GM18517 (cell line): ENCODE measurements around the gene COL21A1.

Experiments
- ATAC-seq: cut with Tn5 transposase; IDR thresholded peaks from one replicate; pipeline ENCODE4 v1.9.1; 2021; ENCODE audit warnings: mild to moderate bottlenecking, moderate library complexity; ENCODE audit not compliant: unreplicated experiment

The COL21A1 gene

DNA sequence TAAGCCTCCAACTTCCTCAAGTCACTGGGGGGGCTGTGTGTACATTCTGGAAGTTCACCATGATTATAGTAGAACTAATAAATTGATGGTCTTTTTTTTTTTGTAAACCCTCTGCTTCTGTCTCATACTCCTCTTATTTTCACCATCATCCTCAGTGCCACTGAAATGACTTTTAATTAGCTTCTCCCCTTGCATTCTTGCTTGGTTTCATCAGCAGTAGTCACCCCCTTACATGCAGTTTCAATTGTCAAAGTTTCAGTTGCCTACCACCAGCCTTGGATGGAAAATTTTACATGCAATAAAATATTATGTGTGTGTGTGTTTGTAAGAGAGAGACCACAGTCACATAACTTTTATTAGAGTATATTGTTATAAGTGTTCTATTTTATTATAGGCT, 196.2 kb downstream of the COL21A1 start:
- ATAC-seq: no peak

DNA sequence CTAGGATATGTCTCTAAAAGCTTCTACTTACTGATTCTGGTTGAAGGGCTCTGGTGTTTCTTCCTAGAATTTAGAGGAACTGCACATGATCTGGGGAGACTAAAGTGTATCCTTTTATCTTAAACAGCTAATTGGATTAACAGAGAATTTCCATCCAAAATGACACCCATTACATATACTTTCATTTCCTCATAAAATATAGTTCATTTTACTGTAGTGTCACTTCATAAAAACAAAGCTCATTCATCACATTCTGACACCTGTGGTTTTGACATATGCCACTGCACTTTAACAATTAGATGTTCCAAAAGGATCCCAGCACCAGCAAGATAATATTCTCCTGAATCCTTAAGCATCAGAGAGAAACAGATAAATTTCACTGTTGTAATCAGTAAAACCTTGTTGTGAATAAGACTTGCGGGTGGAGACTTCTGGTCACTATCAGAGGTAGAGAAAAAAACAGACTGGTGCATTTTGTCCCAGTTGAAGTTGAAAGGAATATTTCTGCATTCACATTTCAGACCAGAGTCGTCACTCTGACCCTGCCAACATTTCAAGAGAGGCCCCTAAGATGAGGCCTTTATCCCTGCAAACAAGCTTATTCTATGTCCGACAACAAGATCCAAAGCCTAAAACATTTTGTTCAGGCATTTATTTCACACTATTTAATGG, 196.7 kb downstream of the COL21A1 start:
- no peak for ATAC-seq

DNA sequence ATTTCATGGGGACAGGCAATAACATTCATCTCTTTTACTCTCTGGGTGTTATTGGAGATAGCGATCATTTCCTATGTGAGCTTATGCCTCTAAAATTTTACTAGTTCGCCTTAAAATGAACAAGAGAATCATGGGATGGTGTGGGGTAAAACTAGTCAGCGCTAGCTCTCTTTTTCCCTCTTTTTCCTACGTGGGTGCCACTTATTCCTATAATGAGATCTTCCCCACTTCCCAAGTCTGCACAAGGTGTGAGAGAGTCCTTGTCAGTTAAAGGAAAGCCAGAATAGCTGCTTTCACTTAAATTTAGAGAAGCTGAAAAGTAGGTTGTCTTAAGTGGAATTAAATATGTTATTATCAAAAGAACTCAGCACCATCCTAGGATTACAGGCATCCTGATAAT, 198.8 kb downstream of the COL21A1 start:
- no peak for ATAC-seq

DNA sequence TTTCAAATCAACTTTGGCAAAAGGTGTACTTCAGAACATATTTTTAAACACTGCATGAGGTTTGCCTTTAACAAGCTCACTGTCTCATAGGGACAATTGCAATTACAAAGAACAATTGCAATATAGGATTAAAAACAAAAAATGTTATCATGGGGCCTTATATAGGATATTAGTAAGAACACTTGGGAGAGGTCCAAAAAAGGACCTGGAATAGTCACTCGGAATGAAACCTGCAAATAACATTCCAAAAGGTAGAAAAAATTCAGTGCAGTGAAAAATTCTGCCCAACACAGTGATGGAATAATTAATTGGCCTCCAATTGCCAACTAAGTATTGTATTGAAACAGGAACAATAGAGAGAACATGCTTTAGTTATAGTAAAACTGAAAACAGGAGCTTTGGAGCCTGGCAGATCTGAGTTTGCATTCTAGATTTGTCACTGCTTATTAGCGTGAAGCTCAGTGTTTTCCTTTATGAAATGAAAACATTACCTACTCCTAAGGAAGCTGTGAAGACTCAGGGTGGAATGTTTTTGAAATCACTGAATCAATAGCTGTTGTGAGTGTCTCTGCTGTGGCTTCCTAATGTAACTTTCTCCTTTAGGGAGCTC, 199.3 kb downstream of the COL21A1 start:
- no peak for ATAC-seq

DNA sequence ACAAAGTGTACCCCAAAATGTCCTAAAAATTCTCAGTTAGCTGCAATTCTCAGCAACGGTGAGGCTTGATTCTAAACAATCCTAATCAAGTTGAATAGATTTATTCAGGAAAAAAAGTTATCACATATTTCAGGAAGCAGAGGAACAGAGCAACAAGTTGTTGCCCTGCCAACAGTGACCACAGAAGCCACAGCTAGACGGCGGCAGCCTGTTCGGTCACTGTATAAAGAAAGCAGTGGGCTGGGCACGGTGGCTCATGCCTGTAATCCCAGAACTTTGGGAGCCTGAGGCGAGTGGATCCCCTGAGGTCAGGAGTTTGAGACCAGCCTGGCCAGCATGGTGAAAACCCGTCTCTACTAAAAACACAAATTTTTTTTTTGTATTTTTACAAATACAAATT, 200.8 kb downstream of the COL21A1 start:
- no peak for ATAC-seq

DNA sequence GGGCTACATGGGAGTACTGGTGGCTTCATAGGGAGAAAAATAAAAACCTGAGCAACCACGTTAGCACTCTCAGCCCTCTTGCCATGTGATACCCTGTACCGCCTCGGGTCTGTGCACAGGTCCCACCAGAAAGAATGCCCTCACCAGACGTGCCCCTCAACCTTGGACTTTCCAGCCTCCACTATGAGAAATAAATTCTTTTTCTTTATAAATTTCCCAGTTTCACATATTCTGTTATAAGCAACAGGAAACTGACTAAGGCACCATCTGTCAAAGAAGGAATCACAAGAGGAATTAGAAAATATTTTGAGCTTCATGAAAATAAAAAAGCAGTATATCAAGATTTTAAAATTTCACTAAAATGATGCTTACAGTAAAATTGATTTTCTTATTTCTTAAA, 203.6 kb downstream of the COL21A1 start:
- no peak for ATAC-seq

DNA sequence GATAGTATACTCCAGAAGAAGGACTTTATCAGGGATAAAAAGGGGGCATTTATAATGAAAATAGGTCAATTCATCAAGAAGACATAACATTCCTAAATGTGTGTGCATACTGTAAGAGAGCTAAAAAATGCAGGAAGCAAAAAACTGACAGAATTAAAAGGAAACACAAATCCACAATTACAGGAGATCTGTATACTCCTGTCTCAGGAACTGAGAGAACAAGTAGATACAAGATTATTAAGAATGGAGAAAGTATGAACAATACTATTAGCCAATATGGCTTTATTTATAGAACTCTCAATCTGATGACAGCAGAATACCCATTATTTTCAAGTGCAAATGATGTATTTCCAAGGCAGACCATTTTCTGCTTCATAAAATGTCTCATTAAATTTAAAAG, 204.3 kb downstream of the COL21A1 start:
- no peak for ATAC-seq

DNA sequence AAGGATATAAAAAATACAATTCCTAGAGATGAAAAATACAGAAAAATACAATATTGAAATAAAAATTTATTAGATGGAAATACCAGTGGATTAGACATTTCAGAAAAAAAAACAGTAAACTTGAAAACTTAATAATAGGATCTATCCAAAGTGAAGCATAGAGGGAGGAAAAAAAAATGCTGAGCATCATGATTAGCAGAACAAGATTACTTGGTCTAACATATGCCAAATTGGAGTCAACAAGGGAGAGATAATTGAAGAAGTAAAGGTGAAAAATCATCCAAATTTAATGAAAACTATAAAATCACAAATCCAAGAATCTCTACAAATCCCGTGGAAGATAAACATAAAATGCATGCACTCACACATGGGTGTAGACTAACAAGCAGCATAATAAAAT, 205.8 kb downstream of the COL21A1 start:
- ATAC-seq: no peak

DNA sequence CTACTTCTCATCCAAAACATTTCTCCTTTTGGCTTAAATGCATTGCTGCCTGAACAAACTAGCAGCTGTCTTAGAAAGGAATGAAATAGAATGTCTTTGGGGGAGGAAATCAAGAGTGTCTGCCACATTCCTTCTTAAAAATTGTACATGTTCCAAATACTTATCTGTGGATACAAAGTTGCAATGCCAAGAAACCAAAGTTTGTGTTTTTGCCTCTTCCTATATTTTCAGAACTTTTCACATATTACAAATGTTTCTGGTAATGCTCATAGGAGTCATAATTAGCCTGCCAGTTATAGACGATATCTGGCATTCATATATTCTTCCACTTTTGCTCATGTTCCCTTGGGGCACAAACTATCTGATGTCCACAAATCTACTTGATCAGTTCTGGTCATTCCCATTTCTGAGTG, 206.5 kb downstream of the COL21A1 start:
- ATAC-seq: no peak

DNA sequence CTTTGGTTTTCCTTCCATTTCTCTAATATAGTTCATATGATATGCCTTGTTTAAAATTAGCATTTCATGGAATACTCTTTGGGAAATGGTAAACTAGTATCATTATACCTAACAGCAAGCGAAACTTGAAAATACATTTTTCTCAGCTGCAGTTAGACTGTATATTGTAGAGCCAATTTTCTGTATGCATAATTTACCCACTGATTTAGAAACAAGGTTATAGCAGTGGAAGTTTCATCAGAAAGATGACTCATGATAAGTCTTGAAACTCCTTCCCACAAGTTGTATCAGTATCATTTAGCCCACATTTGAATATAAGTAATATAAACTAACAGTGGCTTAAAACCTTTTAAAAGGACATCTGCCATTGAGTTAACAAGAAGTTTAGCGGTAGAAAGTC, 207.2 kb downstream of the COL21A1 start:
- ATAC-seq: no peak

DNA sequence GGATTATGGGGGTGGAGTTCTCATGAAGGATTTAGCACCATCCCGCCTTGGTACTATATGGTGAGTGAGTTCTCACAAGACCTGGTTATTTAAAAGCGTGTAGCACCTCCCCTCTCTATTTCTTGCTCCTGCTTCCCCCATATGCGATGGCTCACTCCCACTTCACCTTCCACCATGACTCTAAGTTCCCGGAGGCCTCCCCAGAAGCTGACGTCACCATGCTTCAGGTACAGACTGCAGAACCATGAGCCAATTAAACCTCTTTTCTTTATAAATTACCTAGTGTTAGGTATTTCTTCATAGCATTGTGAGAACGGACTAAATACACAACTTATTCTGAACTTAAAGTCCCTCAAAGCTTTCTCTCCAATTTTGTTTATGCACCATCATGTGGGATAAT, 208.6 kb downstream of the COL21A1 start:
- ATAC-seq: no peak

DNA sequence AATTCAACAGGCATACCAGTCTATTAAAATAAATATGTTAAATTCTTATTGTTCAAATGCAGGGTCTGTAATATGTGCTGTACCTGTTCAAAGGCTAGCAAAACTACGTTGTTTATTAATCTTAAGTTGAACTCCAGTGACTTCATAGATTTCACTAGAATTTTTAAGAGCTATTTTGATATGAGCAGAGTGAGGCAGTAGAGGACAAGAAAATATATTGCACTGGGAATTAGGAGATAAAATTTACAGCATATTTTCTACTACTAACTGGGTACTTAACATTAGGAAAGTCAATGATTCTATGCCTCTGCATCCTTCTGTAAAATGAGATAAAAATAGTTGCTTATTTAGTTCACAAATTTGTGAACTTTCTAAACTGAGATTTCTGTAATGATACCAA, 209.8 kb downstream of the COL21A1 start:
- ATAC-seq: no peak

DNA sequence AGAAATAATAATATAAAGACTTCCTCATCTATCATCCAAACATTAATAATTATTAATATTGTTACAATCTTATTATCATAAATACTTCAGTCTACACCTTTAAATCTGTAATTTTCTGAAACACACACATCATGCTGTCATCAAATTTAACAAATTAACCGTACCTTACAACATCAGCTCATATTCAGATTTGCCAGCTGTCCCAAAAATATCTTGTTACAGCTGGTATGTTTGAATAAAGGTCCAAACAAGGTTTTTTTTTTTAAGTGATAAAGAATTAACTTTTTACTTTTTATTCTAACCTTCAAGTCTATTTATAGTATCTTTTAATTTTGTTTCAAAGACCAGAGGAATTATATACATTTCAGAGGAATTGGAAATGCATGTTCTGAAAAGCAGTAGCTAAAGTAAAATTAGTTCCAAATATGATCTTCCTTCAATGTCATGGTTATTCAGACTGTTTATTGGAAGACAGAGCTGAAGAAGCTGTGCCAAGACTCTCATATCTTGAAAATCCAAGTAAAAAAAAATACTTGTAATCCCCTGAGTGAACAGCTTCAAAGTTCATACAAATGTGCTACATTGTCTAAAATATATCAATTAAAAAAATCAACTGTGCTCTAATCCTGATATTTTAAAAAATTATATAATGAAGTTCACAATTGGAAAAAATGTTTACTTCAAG, 210.3 kb downstream of the COL21A1 start:
- ATAC-seq: no peak

DNA sequence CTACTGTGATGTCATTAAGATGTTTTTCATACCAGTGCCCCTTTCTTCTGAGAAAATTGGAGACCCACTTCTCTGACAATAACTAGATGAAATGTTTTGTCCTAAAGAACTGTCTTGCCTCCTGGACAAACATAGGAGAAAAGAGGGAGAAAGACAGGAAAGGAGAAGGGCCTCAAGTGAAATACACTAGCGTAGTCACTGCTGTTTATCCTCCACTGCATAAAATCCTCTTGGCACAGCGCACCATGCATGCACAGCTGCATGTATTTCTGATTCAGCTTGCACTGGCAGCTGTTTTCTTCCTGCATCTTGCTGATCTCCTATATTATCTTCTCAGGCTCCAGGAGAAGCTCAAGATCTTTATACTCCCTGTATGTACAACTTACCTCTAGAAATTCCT, 214.0 kb downstream of the COL21A1 start:
- no peak for ATAC-seq

DNA sequence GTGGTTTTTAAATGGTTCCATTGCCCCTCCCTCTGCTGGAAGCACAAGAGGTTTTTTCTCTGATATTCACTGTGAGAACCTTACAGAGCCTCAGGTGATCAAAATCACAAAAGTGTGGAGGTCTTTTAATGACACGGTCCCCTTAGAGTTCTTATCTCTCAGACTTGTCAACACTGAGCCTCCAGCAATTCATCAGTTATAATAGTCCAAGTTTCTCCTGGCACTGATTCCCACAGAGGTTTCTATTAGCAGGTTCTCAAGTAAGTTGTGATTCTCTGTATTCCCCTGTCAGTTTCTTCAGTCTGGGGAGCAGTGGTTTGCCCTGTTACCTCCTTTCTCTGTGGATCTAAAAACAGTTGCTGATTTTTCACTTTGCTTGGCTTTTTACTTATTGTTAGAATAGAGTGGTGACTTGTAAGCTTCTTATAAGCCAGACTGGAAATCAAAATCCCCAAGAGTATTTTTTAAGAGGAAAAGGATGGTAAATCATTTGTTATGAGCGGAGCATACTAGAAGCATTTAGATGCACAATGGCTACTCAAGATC, 214.6 kb downstream of the COL21A1 start:
- no peak for ATAC-seq

DNA sequence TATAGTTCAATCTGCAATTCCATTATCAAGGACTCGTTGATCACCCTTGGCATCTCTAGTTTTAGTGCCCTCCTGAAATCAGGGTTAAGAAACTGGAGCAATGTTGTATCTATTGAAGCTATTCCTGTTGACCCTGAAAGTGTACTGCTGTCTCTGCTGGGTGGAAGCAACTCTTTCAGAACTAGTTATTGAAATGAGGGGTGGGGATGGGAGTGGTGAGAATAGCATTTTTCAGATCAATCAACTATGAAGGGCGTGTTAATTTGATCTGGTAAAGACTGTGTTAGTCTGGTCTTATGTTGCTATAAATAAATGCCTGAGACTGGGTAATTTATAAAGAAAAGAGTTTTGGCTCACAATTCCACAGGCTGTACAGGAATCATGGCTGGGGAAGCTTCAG, 219.5 kb downstream of the COL21A1 start:
- ATAC-seq: no peak

DNA sequence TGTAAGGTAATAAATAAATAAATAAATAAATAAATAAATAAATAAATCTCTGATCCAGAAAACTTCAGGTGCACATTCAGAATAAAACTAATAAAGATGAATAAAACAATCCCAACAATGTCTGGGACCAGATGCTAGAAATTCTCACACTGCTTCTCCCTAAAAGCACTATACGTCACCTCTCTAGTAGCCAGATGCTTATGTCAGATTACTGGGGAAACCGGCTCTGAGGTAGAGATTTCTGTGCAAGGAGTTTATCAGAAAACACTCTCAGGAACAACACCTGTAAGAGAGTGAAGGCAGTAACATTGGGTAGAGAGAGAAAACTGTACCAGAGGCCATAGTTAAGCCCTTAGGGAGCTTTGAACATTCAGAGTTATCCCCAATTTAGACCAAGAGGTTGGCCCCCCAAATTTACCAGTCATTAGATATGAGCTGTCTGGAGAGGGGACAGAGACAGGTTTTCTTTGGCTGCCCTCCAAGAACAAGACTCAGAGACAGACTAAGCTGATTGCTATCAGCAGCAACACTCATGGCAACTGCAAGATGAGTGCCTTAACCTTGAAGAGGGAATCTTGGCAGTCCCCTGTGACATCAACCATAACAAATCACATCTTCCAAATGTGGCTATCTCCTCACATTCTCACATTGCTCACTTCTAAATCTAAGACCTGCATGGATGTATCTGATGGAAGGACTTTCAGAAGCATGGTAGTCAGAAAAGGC, 220.8 kb downstream of the COL21A1 start:
- no peak for ATAC-seq

DNA sequence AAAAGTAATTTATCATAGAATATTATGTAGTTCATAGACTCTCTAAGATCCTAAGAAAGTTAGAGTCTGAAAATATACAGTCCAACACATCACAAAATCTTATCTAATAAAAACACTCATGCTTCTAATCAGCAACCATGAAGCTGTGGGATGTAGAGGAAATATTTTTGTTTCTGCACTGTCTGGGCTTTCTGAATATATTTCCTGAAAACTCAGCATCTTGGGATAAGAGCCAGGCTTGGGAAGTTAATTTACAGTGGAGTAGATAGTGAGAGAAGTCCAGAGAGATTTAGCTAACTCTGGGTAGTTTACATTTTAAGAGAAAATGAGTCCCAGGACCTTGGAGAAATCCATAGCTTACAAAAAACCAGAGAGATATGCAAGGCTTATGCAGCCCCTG, 221.6 kb downstream of the COL21A1 start:
- ATAC-seq: no peak

DNA sequence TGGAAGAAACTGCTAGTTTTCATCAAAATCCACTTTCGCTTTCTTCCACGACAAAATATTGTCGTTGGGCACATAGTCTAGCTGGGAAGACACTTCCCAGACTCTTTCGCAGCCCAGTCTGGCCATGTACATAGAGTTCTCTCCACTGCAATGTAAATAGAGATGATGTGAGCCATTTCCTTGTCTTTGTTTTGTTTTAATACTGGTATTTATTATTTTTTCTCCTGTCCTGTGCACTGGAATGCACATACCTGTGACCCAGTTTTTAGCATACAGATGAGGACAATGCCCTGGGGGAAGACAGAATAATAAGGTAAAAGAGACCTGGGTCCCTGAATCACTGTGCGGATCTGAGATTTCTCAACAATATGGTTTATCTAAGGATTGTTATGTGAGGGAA, 222.4 kb downstream of the COL21A1 start:
- ATAC-seq: no peak

DNA sequence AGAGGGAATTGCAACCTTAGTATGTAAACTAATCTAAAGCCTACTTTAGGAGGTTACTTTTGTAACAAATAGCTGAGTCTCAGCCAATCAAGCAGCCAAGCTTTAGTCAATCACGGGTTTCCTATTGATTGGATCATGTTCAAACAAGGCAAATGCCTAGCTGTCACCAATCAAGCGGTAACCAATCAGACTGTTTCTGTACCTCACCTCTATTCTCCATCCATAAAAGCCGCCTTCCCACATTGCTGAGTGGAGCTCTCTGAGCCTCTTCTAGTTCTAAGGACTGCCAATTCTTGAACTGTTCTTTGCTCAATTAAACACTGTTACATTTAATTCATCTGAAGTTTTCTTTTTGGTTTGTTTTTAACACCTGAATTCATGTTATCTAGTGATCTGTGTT, 223.6 kb downstream of the COL21A1 start:
- no peak for ATAC-seq

DNA sequence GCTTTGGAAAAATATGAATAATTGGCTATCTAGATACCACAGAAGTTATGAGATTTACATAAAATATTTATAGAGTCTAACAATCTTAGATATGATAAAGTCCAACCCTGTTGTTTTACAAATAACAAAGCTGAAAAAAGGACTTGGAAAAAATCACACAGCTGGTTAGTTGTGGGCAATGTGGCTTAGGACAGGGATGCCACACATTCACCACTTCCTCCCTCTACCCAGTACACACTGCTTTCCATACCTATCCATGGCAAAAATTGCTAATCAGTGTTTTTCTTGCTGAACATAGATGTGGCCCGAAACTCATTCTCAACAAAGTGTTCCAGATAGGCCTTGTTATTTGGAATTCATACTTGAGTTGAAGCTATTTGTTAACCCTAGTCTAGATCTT, 224.7 kb downstream of the COL21A1 start:
- ATAC-seq: no peak

DNA sequence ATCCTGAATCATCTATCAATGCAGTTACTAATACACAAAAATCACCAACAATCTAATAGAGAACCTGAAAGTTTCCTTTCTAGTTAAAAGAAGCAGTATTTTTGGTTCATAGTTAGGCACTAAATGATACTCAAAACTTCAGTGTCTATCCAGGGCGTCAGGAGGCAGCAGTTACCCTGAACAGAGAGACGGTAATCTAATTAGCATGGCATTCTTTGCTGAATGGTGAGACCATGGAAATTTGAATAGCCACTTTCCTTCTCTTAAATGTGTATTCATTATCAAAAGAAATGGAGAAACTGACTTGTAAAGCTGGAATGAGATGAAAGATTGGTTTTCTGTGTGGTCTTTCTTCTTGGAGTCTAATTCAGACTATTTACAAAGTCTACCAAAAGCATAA, 225.4 kb downstream of the COL21A1 start:
- no peak for ATAC-seq
